Calu3 (cell line): ENCODE data around the gene KANSL1. TPM values are rescaled to one million over a fixed set of nuclear protein-coding genes. Genes with fewer than 3 reads are reported as not detected.

Experiments
- BruUV-seq: library from RNA; stranded (reverse); fragments of 400-500 nt; replicated peaks from 2 replicates; lab custom pipeline; 2021; lab: Mats Ljungman, UMichigan
- CTCF ChIA-PET: fragments of 300-600 bp; sonication (Branson Sonifier 250); formaldehyde crosslinking; loops from one replicate; lab custom pipeline; 2022; ENCODE audit warnings: antibody characterized with exemption; lab: Charles Lee
- DNase-seq: peaks from one replicate; pipeline ENCODE4 v3.0.0; 2022
- H3K27ac Mint-ChIP-seq: one replicate; pipeline ENCODE4 v1.8.0; 2022; ENCODE audit warnings: mixed read lengths; ENCODE audit not compliant: unreplicated experiment
- H3K27me3 Mint-ChIP-seq: one replicate; pipeline ENCODE4 v1.8.0; 2022; ENCODE audit warnings: mixed read lengths; ENCODE audit not compliant: unreplicated experiment
- H3K36me3 Mint-ChIP-seq: one replicate; pipeline ENCODE4 v1.8.0; 2022; ENCODE audit warnings: mild to moderate bottlenecking, moderate library complexity, mixed read lengths; ENCODE audit not compliant: insufficient read depth, unreplicated experiment
- H3K4me1 Mint-ChIP-seq: one replicate; pipeline ENCODE4 v1.8.0; 2022; ENCODE audit warnings: mild to moderate bottlenecking, low read depth, mixed read lengths; ENCODE audit not compliant: unreplicated experiment
- H3K4me3 Mint-ChIP-seq: one replicate; pipeline ENCODE4 v1.8.0; 2022; ENCODE audit warnings: mild to moderate bottlenecking, low read depth, moderate library complexity, mixed read lengths; ENCODE audit not compliant: unreplicated experiment
- H3K9me3 Mint-ChIP-seq: one replicate; pipeline ENCODE4 v1.8.0; 2022; ENCODE audit warnings: low read depth, mixed read lengths; ENCODE audit not compliant: unreplicated experiment
- CTCF ChIP-seq: fragments of 200-600 bp; IDR thresholded peaks from one replicate; pipeline ENCODE4 v1.8.0; 2022; ENCODE audit warnings: antibody characterized with exemption; ENCODE audit not compliant: unreplicated experiment
- intact Hi-C: fragments of 100-400 bp; cut with micrococcal nuclease; formaldehyde crosslinking; loops from one replicate; pipeline ENCODE4 v1.10.0; 2022; ENCODE audit not compliant: unreplicated experiment
- total RNA-seq: library from RNA; stranded (reverse); gene quantifications from 2 replicates; pipeline ENCODE4 v1.2.3, GENCODE V29; 2022

KANSL1 gene
- total RNA-seq, 1 experiment from 2014 or later: 190 TPM

- Mint-ChIP-seq H3K4me3 (no peak overlapping the region), H3K9me3 (no peaks in the 10 kb centered on the region), H3K27me3 (no peaks in the 10 kb centered on the region), H3K4me1 (peaks cover 69% of the 10 kb centered on the region), H3K27ac (no peak overlapping the region), H3K36me3 (peaks cover 7% of the 10 kb centered on the region)
- DNase-seq: no peak
- TF ChIP-seq CTCF: no peak
- intact Hi-C loops: loop anchor here (2.0 kb wide), 1 partner anchor 13 kb away; no protein-coding TSS in a partner anchor
- CTCF ChIA-PET: interaction anchor here (0.6 to 1.4 kb wide), 4 partner anchors 8 to 49 kb away, joined by 3 to 4 read pairs (median 4); partner anchors contain the start of gene KANSL1
- BruUV-seq: no TSS peak
Measured at GRCh38 chr17:46154151-46154816, 38.9 kb downstream of the KANSL1 start.

- TF ChIP-seq CTCF: no peak
- Mint-ChIP-seq H3K27me3 (no peaks in the 10 kb centered on the region), H3K9me3 (no peaks in the 10 kb centered on the region), H3K36me3 (peaks cover 21% of the 10 kb centered on the region), H3K4me3 (no peak overlapping the region), H3K27ac (peak overlapping the region; percentile 37), H3K4me1 (peaks cover 64% of the 10 kb centered on the region)
- CTCF ChIA-PET: interaction anchor here (0.6 to 1.4 kb wide), 5 partner anchors 9 to 108 kb away, joined by 3 to 9 read pairs (median 3); no protein-coding TSS in a partner anchor
- no TSS peak for BruUV-seq
- intact Hi-C loops: loop anchor here (2.0 kb wide), 1 partner anchor 26 kb away; no protein-coding TSS in a partner anchor
- no peak for DNase-seq
Measured at GRCh38 chr17:46152423-46152822, 40.8 kb downstream of the KANSL1 start.

- H3K9me3 Mint-ChIP-seq: no peaks in the 10 kb centered on the region
- no peak for TF ChIP-seq CTCF
- H3K27ac Mint-ChIP-seq: peak overlapping the region; percentile 37
- no peaks in the 10 kb centered on the region for H3K27me3 Mint-ChIP-seq
- no peak overlapping the region for H3K4me3 Mint-ChIP-seq
- intact Hi-C loops: loop anchor here (2.0 kb wide), 1 partner anchor 25 kb away; no protein-coding TSS in a partner anchor
- H3K36me3 Mint-ChIP-seq: peaks cover 28% of the 10 kb centered on the region
- peaks cover 64% of the 10 kb centered on the region for H3K4me1 Mint-ChIP-seq
- DNase-seq: no peak
- no TSS peak for BruUV-seq
- CTCF ChIA-PET: interaction anchor here (0.6 to 1.4 kb wide), 4 partner anchors 9 to 107 kb away, joined by 3 to 9 read pairs (median 4); no protein-coding TSS in a partner anchor
Measured at GRCh38 chr17:46151762-46152161, 41.5 kb downstream of the KANSL1 start.

- Mint-ChIP-seq H3K27ac (peak overlapping the region; percentile 0), H3K36me3 (peaks cover 35% of the 10 kb centered on the region), H3K4me1 (peaks cover 64% of the 10 kb centered on the region), H3K9me3 (no peaks in the 10 kb centered on the region), H3K27me3 (no peaks in the 10 kb centered on the region), H3K4me3 (no peak overlapping the region)
- intact Hi-C loops: loop anchor here (1.0 kb wide), 1 partner anchor 10 kb away; no protein-coding TSS in a partner anchor
- DNase-seq: no peak
- CTCF ChIA-PET: interaction anchor here (0.7 kb wide), 2 partner anchors 14 to 103 kb away, joined by 3 read pairs; no protein-coding TSS in a partner anchor
- no peak for TF ChIP-seq CTCF
- BruUV-seq: TSS peak; percentile 5
Measured at GRCh38 chr17:46150216-46150963, 42.8 kb downstream of the KANSL1 start.
